ENCODE data around the gene SEPTIN5. TPM values are rescaled to one million over a fixed set of nuclear protein-coding genes. Genes with fewer than 3 reads are reported as not detected.
"Not testable (repeated sequence)": the region's sequence is repeated elsewhere in the genome, so short reads cannot be mapped to it uniquely, and the experiment has no call there.

The SEPTIN5 gene
- total RNA-seq, 1 donor from 2014 or later: 132 TPM

DNA sequence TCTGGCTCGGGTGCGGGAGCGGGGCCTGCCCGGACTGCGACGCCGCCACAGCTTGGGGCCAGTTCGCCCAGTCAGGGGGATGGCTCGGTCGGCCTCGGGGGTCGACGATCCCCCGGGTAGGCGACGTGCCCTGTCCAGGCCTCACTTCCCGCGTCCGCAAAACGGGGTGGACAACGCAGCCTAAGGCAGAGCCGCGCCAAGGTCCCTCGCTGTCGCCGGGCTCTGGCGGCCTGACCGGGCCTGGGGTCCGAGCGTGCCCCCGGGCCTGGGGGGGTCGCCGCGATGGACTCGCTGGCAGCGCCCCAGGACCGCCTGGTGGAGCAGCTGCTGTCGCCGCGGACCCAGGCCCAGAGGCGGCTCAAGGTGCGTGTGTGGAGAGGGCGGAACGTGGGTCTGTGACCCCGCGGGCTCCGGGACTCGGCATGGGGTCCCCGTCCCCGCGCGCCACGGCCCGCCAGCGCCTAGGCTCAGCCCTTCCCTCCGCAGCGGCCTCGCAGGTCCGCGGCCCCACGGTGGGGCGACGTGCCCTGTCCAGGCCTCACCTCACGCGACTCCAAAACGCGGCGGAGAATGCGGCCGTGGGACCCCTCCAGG, 4.2 kb downstream of the SEPTIN5 start:
- DNase-seq (ENCODE audit: low spot score in 2 of 2) (no peak), FAIRE-seq (no peak)

DNA sequence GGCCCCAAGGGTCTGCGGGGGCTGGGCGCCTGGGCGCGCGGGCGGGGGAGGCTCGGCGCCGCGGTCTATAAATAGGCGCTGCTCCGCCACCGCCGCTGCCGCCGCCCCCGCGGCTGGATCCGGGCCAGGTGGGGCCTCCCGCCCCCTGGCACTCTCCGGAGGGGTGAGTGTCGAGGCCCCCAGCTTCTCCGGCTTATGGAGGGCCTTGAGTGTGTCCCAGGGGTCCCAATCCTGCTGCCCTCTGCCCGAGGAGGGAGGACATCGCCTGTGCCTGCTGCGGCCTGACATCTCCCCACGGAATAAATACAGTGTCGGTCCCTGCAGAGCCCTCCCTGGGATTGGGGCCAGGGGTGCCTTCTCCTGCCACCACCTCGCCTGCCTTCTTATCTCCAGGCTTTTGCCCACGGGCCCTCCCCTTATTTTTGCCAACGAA, 4.8 kb downstream of the SEPTIN5 start:
- DNase-seq (ENCODE audit: low spot score in 2 of 2) (no peak), FAIRE-seq (no peak)

DNA sequence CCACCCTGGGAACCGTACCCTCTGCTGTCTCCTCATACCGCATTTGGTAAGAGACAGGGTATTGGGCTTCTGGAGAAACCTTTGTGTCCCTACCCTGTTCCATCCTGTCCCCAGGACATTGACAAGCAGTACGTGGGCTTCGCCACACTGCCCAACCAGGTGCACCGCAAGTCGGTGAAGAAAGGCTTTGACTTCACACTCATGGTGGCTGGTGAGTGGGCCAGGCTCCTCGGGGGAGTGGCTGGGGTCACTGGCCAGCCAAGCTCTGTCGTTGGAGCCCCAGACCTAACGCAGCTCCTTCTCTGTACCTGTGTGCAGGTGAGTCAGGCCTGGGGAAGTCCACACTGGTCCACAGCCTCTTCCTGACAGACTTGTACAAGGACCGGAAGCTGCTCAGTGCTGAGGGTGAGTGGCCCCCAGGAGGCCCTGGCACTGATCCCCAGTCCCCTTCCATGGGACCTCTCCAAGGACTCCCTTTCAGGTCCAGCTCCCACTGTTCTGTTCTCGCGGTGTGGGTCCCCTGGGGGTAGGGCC, 5.3 kb downstream of the SEPTIN5 start:
- FAIRE-seq: no peak

DNA sequence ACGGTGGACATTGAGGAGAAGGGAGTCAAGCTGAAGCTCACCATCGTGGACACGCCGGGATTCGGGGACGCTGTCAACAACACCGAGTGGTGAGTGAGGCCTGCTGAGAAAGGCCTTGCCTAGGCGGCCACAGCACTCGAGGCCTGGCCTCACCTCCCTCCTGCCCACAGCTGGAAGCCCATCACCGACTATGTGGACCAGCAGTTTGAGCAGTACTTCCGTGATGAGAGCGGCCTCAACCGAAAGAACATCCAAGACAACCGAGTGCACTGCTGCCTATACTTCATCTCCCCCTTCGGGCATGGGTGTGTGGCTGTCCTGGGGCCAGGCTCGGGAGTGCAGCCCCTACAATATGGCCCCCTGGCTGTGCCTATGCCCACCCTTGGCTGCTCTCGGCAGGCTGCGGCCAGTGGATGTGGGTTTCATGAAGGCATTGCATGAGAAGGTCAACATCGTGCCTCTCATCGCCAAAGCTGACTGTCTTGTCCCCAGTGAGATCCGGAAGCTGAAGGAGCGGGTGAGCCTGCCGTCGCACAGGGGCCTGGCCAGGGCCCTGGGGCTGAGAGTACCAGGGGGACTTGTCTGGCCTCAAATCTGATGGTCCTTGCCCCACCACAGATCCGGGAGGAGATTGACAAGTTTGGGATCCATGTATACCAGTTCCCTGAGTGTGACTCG, 6.0 kb downstream of the SEPTIN5 start:
- DNase-seq (ENCODE audit: low spot score in 2 of 2): no peak
- FAIRE-seq: no peak

More for the DNA sequence above, 5.3 kb downstream of the SEPTIN5 start:
- DNase-seq (ENCODE audit: low spot score in 2 of 2): no peak

DNA sequence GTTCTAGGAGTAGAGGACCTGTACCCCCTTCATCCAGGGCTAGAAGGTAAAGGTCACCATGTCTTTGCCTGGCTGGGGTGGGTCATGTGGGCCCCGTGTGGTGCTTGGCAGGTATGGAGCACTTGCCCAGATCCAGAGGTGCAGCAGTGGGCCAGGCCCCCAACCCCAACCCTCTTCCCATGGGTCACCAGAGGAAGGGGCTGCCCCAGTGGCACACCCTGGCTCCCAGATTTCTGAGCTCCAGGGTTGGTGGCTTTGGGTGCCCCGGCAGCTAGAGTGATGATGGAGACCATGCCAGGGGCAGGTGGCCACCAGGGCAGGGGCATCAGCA, 6.7 kb downstream of the SEPTIN5 start:
- FAIRE-seq (no peak), DNase-seq (ENCODE audit: low spot score in 2 of 2) (no peak)

DNA sequence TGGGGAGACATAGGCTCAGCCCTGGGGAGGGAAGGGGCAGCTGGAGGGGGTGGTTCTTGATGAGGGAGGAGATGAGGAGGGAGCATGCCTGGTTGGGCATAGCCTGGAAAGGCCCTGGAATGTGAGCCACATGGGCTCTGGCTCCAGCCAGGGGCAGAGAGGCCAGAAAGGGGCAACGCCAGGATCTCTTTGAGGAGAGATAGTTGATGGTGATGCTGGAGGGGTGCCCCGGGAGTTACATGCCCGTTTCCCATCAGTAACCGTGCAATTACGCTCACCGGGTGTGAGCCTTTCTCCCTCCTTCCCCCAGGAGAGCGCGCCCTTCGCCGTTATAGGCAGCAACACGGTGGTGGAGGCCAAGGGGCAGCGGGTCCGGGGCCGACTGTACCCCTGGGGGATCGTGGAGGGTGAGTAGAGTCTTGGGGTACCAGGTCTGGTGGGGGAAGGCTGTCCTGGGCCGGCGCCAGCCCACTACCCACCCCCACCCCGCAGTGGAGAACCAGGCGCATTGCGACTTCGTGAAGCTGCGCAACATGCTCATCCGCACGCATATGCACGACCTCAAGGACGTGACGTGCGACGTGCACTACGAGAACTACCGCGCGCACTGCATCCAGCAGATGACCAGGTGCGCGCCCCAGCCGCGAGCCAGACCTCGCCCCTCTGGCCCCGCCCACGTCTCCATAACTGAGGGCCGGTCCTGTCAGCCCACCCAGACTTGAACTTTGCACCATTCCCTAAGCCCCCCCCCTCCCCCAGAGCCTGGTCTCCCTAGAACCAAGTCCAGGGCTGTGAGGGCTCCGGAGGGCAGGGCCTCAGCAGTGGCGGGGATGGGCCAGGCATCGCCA, 7.3 kb downstream of the SEPTIN5 start:
- FAIRE-seq (no peak), DNase-seq (ENCODE audit: low spot score in 2 of 2) (no peak)

DNA sequence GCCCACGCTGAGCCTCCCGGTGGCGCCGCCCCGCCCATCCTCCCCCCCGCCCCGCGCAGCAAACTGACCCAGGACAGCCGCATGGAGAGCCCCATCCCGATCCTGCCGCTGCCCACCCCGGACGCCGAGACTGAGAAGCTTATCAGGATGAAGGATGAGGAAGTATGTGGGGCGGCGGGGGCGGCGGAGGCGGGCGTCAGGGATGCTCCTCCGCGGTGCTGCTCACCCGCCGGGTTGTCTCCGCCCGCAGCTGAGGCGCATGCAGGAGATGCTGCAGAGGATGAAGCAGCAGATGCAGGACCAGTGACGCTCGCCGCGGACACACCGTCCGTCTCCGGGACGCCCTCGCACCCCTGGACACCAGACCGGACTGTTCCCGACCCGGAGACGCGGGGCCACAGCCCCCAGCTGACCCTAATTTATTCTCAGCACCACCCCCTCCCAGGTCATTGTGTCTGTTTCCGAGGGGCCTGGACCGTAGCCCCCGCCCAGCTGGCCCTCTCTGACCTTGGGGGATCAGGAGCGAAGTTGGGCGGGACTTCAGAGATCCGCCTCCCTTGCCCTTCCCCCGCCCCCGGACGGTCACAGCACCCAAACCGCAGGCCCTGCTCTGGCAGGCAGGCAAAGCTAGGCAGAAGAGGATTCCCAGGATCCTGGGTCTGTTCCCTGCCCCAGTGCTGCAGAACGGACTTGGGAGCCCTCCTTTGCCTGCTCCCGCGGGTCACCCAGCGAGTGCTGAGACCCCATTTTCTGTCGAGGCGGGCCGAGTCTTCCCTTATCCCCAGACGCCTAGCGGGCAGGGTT, 8.1 kb downstream of the SEPTIN5 start:
- no peak for DNase-seq (ENCODE audit: low spot score in 2 of 2)
- FAIRE-seq: no peak

DNA sequence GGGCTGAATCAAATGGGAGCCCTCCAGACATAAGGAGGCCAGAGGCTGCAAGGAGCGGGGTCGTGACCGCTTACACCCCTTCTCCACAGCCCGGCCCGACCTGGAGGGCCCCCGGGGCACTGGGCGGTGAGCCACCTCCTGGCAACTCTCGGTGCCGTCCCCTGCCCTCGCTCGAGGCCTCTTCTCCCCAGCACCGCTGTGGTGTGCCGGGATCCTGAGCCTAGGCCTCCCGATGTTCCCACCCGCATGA, 8.6 kb downstream of the SEPTIN5 start:
- FAIRE-seq: no peak
- DNase-seq (ENCODE audit: low spot score in 2 of 2): no peak

DNA sequence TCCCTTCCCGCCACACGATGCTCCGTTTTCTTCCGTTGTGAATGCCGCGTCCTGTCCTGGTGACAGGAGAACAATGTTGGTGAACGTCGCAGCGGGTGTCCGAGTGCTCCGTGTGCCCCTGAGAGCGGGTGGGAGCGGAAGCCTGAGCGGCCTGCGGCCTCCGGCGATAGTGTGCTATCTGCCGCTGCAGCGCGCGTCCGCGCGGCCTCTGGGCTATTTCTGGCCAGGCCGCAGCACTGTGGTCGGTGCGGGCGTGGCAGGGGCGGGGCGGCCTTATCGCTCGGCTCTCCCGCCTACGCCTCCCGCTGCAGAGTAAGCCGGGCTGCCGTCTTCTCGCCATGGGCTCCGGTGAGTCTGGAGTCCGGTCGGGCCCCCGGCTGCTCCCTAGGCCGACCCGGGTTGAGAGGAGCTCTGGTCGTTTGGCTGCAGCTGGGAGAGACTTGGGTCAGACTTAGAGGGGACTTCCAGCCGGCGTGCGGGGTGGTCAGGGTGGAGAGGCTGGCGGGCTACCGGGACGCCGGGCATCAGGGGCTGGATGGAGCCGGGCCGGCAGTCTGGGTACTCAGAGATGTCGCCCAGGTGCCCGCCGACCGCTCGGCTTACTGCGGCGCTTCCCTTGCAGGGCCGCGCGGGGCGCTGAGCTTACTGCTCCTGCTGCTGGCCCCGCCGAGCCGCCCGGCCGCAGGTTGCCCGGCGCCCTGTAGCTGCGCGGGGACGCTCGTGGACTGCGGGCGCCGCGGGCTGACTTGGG, 9.1 kb downstream of the SEPTIN5 start, which contains the start of gene GP1BB:
GP1BB (plus strand) TSS at position 308 of the 751 bp plus-strand sequence; CDS start at position 339, 31 bp downstream.
- DNase-seq (ENCODE audit: low spot score in 2 of 2) (no peak), FAIRE-seq (no peak)

DNA sequence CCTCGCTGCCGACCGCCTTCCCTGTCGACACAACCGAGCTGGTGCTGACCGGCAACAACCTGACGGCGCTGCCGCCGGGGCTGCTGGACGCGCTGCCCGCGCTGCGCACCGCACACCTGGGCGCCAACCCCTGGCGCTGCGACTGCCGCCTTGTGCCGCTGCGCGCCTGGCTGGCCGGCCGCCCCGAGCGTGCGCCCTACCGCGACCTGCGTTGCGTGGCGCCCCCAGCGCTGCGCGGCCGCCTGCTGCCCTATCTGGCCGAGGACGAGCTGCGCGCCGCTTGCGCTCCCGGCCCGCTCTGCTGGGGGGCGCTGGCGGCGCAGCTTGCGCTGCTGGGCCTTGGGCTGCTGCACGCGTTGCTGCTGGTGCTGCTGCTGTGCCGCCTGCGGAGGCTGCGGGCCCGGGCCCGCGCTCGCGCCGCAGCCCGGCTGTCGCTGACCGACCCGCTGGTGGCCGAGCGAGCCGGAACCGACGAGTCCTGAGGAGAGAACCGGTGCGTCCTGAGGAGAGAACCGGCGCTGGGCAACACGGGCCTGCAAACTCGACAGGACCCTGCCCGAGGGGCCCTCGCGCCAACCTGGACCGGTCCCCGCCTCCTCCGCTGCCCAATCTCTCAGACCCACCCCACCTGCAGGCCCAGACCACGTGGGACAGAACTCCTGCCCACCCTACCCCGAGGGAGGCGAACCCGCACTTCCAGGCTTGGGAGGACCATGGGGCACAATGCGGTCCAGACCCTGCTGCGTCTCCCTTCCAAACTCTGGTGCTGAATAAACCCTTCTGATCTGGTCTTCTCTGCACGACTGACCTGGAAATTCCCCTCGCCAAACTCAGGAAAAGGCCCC, 9.9 kb downstream of the SEPTIN5 start:
- DNase-seq (ENCODE audit: low spot score in 2 of 2) (no peak), FAIRE-seq (no peak)

DNA sequence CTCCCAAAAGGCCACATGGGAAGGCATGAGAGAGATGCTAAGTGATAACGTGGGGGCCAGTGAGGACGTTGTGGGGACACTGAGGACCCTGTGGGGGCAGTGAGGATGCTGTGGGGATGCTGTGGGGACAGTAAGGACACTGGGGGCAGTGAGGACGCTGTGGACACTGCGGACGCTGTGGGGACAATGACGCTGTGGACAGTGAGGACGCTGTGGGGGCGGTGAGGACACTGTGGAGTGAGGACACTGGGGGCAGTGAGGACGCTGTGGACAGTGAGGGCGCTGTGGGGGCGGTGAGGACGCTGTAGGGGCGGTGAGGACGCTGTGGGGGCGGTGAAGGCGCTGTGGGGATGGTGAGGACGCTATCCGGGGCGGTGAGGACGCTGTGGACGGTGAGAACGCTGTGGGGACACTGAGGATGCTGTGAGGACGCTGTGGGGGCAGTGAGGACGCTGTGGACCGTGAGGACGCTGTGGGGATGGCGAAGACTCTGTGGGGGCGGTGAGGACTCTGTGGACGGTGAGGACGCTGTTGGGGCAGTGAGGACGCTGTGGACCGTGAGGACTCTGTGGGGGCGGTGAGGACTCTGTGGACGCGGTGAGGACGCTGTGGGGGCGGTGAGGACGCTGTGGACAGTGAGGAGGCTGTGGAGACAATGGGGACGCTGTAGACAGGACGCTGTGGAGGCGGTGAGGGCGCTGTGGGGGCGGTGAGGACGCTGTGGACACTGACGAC, 10.8 kb downstream of the SEPTIN5 start:
- FAIRE-seq (no peak), DNase-seq (ENCODE audit: low spot score in 2 of 2) (no peak)

DNA sequence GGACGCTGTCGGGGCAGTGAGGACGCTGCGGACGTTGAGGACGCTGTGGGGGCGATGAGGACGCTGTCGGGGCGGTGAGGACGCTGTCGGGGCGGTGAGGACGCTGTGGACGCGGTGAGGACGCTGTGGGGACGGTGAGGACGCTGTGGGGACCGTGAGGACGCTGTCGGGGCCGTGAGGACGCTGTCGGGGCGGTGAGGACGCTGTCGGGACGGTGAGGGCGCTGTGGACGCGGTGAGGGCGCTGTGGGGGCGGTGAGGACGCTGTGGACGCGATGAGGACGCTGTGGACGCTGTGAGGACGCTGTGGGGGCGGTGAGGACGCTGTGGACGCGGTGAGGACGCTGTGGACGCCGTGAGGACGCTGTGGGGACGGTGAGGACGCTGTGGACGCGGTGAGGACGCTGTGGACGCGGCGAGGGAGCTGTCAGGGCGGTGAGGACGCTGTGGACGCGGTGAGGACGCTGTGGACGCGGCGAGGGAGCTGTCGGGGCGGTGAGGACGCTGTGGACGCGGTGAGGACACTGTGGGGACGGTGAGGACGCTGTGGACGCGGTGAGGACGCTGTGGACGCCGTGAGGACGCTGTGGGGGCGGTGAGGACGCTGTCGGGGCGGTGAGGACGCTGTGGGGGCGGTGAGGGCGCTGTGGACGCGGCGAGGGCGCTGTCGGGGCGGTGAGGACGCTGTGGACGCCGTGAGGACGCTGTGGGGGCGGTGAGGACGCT, 11.9 kb downstream of the SEPTIN5 start:
- DNase-seq (ENCODE audit: low spot score in 2 of 2); FAIRE-seq: not testable (repeated sequence)

DNA sequence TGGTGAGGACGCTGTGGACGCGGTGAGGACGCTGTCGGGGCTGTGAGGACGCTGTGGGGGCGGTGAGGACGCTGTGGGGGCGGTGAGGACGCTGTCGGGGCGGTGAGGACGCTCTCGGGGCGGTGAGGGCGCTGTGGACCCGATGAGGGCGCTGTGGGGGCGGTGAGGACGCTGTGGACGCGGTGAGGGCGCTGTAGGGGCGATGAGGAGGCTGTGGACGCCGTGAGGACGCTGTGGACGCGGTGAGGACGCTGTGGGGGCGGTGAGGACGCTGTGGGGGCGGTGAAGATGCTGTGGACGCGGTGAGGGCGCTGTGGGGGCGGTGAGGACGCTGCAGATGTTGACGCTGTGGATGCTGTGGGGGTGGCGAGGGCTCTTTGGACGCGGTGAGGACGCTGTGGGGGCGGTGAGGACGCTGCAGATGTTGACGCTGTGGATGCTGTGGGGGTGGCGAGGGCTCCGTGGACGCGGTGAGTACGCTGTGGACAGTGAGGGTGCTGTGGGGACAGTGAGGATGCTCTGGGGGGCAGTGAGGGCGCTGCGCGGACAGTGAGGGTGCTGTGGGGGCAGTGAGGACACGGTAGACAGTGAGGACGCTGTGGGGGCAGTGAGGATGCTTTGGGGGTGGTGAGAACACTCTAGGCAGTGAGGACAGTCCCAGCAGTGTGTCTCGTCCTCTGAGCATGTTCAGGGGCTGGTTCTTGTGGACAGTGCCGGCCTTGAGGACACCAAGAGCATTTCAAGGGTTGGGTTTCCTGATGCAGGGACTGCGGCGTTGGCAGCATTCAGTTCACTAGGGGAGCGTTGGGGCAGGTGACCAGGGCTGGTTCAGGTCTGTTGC, 13.2 kb downstream of the SEPTIN5 start:
- DNase-seq (ENCODE audit: low spot score in 2 of 2) (no peak), FAIRE-seq (no peak)

DNA sequence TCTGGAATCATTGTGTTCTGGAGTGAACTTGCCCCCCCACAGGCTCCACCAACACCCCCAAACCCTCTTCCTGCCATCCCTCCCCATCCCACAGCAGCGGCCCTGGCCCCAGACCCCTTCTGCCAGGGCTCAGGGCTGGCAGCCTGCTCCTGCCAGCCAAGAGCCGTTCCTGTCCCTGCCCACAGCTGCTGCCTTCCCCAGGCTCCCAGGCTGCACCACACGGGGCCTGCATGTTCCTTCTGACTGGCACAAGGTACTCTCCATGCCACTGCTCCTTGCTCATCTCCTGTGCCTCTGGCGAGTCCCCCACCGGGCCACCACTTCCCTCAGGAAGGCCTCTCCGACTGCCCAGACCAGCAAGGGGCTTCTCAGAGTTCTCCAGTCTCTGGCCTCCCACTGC, 14.0 kb downstream of the SEPTIN5 start:
- DNase-seq (ENCODE audit: low spot score in 2 of 2) (no peak), FAIRE-seq (no peak)

DNA sequence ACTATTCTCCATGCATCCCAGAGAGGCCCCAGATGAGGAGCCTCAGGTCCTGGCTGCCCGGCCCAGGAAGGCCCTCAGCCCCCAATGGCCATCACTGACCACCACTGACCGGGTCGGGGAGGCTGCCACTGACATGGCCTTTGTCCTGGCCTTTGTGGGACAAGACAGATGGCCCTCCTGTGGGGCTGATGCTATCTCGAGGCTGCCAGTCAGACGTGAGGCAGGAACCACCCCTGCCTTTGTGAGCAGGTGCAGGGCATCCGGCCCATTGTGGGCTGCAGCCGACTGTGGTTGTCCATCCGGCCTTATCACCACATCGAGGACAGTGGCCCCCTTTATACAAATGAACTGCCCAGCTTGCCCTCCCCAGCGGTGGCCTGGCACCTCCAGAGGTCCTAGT, 14.5 kb downstream of the SEPTIN5 start:
- no peak for DNase-seq (ENCODE audit: low spot score in 2 of 2)
- FAIRE-seq: no peak

DNA sequence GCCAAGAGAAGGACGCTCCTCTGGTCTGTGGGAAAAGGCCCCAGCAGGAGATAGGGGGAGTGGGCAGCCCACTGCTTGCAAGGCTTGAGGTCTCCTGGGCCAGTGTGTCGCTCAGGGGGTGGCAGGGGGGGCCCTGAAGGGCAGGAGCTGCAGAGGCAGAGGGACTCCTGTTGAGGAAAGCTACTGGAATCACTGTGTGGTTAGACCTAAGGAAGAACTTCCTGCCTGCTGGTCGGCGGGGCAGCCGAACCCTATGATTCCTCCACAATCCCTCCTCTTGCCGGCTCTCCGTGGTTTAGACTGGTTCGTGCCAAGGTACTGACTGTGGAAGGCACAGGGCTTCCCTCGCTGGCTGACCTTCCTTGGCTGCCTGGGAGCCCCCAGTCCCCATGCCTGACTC, 15.2 kb downstream of the SEPTIN5 start:
- FAIRE-seq (no peak), DNase-seq (ENCODE audit: low spot score in 2 of 2) (no peak)

DNA sequence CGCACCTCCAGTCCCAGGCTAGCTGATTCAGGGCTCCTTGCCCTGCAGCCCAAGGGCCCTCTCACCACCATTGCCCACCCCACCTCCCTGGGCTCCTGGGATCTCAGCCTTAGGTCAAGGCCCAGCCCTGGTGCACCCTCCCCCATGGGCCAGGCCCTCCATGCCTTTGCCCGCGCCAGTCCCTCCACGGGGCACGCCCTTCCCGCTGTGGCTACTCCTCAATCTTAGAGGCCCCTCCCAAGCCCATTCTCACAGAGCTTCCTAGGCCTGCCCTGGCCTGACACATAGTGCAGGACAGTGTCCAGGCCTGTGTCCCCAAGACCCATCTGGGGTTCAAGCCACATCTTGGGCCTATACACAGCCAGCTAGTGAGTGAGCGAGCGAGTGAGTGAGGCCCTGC, 15.9 kb downstream of the SEPTIN5 start:
- FAIRE-seq: no peak
- no peak for DNase-seq (ENCODE audit: low spot score in 2 of 2)

Measured in frontal cortex (tissue), 4 donors.